GM04503 (cell line): ENCODE data around the gene BRD2.

Experiments used
- DNase-seq: peaks from one replicate; pipeline ENCODE4 v3.0.0-alpha.2; 2012; ENCODE audit warnings: low read depth

Gene BRD2

GRCh38 chr6:32993363-32993973, 25.1 kb downstream of the BRD2 start:
- no peak for DNase-seq

DNA sequence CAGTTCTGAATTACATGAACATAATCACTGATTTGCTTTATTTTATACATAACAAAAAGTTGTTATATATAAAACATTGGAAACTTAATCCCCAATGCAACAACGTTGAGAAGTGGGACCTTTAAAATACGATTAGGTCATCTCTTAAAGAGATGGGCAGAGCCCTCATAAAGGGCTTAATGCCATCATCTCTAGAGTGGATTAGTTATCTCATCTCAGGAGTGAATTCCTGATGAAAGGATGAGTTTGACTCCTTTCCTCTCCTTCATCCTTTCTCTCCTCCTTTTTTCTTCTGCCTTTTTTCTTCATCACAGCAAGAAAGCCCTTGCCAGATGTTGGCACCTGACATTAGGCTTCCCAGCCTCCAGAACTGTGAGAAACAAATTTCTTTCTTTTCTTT, 27.1 kb downstream of the BRD2 start:
- DNase-seq, result no peak

DNA sequence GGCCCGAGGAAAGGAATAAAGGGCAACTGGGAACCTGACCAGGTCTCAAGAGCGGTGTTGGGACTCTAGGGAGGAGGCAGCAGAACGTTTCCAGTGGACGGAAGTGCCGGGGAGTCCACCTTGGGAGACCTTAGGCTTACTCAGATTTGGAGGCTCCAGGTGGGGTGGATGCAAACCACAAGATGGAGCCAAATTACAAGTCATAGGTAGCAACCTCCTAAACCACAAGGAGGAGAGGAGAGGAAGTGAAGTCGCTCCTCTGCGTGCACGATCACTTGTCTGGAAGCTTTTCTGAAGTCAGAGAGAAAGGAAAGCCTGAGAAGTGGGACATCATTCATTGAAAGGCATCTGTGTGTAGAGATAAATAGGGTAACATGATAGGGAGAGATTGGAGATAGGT, 31.7 kb downstream of the BRD2 start:
- no peak for DNase-seq

- no peak for DNase-seq
These were observed 33.3 kb downstream of the BRD2 start for GRCh38 chr6:33001685-33002084.

GRCh38 chr6:33004940-33005339, 36.5 kb downstream of the BRD2 start:
- DNase-seq, result no peak

DNA sequence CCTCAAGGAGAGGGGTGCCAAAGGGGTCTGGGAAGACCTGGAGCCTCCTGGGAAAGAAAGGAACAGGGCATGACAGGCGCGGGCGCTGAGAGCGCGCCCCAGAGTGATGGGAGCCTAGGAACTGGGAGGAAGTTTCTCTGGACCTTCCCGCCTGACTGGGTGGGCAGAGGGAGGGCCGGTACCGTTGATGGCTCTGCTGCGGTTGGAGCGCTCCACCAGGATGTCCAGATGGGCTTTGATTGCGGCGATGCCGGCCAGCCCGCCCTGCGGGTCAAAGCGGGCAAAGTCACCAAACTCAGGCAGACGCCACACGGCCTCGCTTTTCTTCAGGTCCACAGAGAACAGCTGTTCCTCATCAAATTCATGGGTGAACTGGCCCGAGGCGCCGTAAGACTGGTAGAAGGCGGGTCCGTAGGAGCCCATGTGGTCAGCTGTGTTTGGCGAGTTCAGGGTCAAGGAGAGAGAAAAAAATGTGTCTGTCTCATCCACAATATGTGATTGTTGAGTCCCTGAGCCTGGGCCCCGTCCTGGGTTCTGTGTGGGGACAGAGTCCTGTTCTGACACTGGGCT, 39.5 kb downstream of the BRD2 start:
- no peak for DNase-seq

DNA sequence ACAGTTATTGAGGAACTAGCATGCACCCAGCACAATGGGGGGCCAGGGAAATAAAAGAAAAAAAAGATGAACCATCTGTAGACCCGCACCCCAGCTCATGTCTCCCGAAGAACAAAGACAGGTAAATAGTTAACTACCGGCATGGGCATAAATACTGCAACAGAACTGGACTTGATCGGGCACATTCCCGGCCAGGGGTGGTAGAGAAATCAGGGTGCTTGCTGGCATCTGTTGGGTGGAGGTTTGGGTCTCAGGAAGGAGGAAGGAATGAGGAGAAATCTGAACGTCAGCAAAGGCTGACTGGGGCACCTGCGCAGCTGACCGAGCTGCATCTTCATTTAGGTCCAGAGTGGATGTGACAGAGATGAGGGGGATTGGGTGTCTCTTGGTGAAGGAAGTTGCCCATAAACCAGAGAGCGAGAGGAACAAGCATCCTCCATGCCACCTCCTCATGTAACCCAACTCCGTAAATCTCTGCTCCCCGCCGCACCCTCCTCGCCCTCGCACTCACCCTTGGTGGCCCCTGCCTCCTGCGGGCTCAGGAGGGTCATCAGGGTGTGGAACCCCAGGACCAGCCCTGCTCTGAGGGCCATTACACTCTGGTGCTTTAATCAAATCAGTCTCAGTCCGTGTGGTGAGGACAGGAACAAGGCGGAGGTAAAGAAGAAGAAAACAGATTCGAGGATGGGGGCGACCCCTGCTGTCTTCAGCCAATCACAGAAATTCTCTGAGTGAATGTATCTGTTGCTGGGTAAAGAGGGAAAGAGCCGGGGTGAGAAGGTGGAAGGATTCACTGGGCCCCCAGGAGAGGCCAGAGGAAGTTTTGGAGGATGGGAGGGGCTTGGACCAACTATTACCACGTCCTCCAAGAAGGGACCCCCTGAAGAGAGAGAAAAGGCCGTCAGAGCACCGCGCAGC, 40.8 kb downstream of the BRD2 start, which contains the start of gene HLA-DOA:
HLA-DOA (minus strand) TSS at position 648 of the 918 bp plus-strand sequence.
- DNase-seq, result no peak

GRCh38 chr6:33010356-33010755, 42.0 kb downstream of the BRD2 start:
- no peak for DNase-seq

- no peak for DNase-seq
These were observed 45.2 kb downstream of the BRD2 start for GRCh38 chr6:33013608-33014007.

DNA sequence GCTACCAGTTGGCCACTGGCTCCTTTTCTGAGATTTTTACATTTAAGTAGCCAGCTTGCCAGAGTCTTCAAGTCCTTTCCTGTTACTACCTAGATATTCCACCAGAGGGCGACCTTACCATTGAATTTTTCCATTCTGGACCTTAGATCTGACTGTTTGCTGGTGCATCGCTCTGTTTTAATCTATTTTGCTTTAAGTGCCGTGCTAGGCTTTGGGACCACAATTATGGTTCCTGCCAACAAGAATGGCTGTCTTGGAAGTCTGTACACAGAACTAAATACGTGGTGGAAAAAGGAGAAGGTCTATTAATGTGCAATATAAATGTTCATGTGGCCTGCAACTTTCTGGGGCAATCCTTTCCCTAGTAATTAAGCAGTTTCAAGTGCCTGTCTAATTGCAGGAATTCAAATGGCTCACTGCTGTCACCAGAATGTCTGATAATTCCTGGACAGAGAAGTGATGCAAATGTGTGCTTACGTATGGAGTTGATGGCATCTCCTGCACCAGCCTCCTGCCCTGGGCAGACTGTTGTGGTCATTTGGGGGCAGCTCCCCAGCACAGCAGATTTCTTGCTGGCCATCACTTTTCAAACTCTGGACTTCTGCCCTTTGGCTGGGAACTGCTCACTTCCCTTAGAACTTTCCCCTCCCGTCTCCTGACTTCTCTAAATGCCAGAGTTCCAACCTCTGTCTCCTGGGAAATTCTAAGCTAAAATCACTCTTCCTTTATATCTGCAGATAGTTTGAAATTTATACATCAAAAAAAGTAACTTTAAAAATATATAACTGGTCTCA, 46.6 kb downstream of the BRD2 start:
- peak; percentile 34 for DNase-seq

- DNase-seq, result no peak
These were observed 47.4 kb downstream of the BRD2 start for GRCh38 chr6:33015798-33016197.

DNA sequence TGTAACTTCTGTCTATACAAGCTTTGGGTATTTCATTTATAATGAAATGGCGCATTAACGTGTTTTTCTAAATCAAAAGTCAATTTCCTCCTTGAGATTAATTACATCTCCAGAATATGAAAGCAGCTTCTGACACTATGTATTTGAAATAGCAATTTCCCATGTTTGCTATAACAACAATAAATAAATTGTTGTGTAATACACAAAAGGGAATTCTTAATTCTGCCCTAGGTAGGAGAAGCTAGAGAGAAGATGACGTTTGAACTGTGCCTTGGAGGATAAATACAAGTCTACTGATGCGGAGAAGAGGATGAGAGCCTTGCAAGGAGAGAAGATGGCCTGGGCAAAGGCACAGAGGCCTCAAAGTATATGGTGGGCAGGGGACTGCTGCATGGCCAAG, 48.6 kb downstream of the BRD2 start:
- DNase-seq, result no peak

DNA sequence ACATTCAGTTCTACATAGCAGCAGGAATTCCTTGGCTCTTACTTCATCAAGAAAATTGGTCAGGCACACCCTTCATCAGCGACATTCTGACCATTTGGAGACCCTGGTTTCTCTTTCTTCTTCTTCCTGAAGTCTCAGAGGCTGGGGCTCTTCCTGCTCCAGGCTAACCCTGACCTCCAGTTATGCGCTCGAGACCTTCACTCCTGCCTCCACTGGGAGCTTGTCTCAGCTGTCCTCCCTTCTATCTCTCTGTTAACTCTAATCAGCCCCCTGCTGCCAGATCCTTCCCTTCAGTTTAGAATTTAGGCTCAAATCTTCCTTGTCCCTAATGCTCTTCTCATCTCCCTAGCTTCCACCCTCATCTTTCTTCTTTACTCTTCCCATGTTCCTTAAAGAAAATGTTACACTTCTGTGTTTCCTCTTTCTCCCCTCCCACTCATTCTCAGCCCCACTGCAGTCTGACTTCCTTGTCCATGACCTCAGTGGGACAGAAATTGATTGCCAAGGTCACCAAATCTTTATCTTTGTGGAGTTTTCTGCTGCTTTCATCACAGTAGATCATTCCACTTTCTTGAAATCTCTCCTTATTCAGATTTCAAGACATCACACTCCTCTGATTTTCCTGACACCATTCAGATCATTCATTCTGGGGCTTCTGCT, 49.4 kb downstream of the BRD2 start:
- no peak for DNase-seq

- DNase-seq, result no peak
These were observed 50.0 kb downstream of the BRD2 start for GRCh38 chr6:33018418-33018817.

DNA sequence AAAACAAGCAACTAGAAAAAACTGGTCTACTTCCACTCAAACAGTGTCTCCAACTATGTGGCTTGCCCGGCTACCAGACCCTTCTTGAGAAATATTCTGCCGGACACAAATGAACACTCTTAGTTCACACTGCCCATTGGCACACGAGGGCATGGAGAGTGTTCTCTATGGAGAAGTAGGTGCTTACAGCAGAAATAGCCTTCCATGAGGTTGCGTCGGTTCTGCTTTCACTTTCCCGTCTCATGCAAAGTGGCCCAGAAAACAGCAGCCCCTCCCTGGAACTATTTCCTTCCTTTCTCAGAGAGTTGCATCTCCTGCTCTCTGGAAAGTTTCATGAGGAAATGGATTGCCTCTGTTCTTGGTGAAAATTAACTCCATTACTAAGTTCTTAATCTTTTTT, 50.5 kb downstream of the BRD2 start:
- peak; percentile 7 for DNase-seq

DNA sequence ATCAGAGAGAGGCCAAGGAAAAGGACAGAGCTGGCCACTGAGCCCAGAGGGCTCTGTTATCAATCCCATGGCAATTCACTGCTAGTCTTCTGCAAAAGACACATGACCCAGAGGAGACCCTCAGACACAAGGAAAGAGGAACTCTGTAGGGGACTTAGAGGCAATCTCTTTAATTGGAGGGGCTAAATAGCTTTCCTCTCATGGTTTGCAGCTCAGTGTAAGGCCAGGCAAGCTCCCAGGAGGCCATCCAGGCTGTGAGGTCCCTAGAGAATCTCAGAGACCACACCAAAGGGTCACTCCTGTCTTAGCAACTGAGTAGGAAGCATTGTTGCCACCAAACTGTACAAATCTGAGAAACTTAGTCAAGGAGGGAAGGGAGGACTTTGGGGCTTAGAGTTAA, 51.0 kb downstream of the BRD2 start:
- DNase-seq, result no peak

- DNase-seq, result no peak
These were observed 53.5 kb downstream of the BRD2 start for GRCh38 chr6:33021917-33022316.

- no peak for DNase-seq
These were observed 55.1 kb downstream of the BRD2 start for GRCh38 chr6:33023536-33023935.

GRCh38 chr6:33024521-33024920, 56.1 kb downstream of the BRD2 start:
- no peak for DNase-seq

DNA sequence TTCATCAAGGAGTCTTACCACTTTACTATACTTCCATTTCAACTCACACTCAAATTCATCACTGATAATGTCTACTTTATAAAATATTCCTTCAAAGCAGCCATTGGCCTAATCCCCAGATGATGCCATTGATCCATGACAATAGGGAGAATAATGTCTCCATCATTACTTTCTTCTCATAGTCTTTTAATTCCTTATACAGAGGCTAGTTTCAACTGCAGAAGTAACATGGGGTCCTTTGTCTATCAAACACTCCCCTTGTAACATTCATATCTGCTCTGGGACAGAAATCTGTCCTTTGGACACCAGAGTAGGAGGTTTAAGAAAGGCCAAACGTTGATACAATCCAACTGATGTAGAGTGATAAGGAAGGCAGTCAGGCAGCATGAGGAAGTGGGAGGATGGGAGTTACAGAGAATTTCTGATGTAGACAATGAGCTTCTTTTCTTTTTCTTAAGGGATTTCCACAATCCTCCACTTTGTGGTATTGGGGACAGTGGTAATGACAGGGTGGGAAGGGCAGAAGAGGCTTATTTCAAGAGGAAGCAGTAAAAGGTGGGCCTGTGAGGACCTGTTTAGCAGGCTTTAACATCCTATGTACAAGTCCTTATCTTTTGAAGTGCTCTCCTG, 59.9 kb downstream of the BRD2 start:
- DNase-seq, result no peak
